CD4-positive, CD25-positive, alpha-beta regulatory T cell (primary cell): Measurements from ENCODE around the gene PRKAA1. TPM values are rescaled to one million over a fixed set of nuclear protein-coding genes. Genes with fewer than 3 reads are reported as not detected.
"Not testable (repeated sequence)": the region's sequence is repeated elsewhere in the genome, so short reads cannot be mapped to it uniquely, and the experiment has no call there.

Source experiments
- ATAC-seq, 2 donors: fragments of 150-1000 bp; cut with Tn5 transposase; one replicate each; pipeline ENCODE4 v1.10.0; 2021; ENCODE audit warnings: low read depth in 2 of 2, moderate number of reproducible peaks in 2 of 2, moderate library complexity in 1 of 2
- DNase-seq, 3 donors: peaks; one replicate each; pipeline versions ENCODE4 v3.0.0 to v3.0.0-alpha.2; 2012 to 2022; ENCODE audit warnings: mixed read lengths in 1 of 3
- H3K27ac ChIP-seq: one replicate; pipeline ENCODE4 v1.7.0; 2013; ENCODE audit warnings: mild to moderate bottlenecking, low read length; ENCODE audit not compliant: insufficient read depth, poor library complexity, severe bottlenecking
- H3K27me3 ChIP-seq: one replicate; pipeline ENCODE4 v1.7.0; 2013; ENCODE audit warnings: low read length; ENCODE audit not compliant: control insufficient read depth, insufficient read depth
- H3K36me3 ChIP-seq: one replicate; pipeline ENCODE4 v1.7.0; 2013; ENCODE audit warnings: mild to moderate bottlenecking, low read length, moderate library complexity; ENCODE audit not compliant: control insufficient read depth, insufficient read depth
- H3K4me1 ChIP-seq: 2 replicates; pipeline ENCODE4 v1.7.0; 2013; ENCODE audit warnings: mild to moderate bottlenecking, low read length; ENCODE audit not compliant: insufficient read depth, control insufficient read depth, poor library complexity, severe bottlenecking
- H3K4me3 ChIP-seq: one replicate; pipeline ENCODE4 v1.7.0; 2013; ENCODE audit warnings: low read depth, mild to moderate bottlenecking, low read length, moderate library complexity
- H3K9me3 ChIP-seq, 2 experiments: 1 replicate in 1 of 2; 2 replicates in 1 of 2; pipeline ENCODE4 v1.7.0; 2013; ENCODE audit warnings: low read length in 2 of 2, mild to moderate bottlenecking in 1 of 2, moderate library complexity in 1 of 2; ENCODE audit not compliant: control insufficient read depth in 2 of 2
- H3K27ac Mint-ChIP-seq, 3 donors: one replicate each; pipeline ENCODE4 v1.8.0; 2020 to 2022; ENCODE audit warnings: mild to moderate bottlenecking in 3 of 3, mixed read lengths in 3 of 3, moderate library complexity in 2 of 3
- H3K27me3 Mint-ChIP-seq: one replicate; pipeline ENCODE4 v1.8.0; 2022; ENCODE audit warnings: mild to moderate bottlenecking, mixed read lengths
- H3K36me3 Mint-ChIP-seq: one replicate; pipeline ENCODE4 v1.8.0; 2020; ENCODE audit warnings: mixed read lengths
- H3K4me1 Mint-ChIP-seq, 4 donors: one replicate each; pipeline ENCODE4 v1.8.0; 2020 to 2022; ENCODE audit warnings: mixed read lengths in 4 of 4, mild to moderate bottlenecking in 1 of 4
- H3K4me3 Mint-ChIP-seq, 4 donors: one replicate each; pipeline ENCODE4 v1.8.0; 2020 to 2022; ENCODE audit warnings: mild to moderate bottlenecking in 4 of 4, mixed read lengths in 4 of 4, moderate library complexity in 3 of 4
- H3K9me3 Mint-ChIP-seq, 7 donors: one replicate each; pipeline ENCODE4 v1.8.0; 2020 to 2022; ENCODE audit warnings: mixed read lengths in 7 of 7, mild to moderate bottlenecking in 3 of 7, moderate library complexity in 2 of 7
- polyA plus RNA-seq, 4 donors: library from polyadenylated mRNA; unstranded; fragments of 300-500 nt; fragmentation: Illumina TruSeq; gene quantifications; one replicate each; pipeline ENCODE4 v1.2.3, GENCODE V29; 2021
- total RNA-seq: library from RNA; stranded (reverse); gene quantifications from one replicate; pipeline ENCODE4 v1.2.3, GENCODE V29; 2022

Gene PRKAA1
- total and polyA plus RNA-seq, 5 donors from 2014 or later = 34.1 to 102 (median 44.1) TPM

DNA sequence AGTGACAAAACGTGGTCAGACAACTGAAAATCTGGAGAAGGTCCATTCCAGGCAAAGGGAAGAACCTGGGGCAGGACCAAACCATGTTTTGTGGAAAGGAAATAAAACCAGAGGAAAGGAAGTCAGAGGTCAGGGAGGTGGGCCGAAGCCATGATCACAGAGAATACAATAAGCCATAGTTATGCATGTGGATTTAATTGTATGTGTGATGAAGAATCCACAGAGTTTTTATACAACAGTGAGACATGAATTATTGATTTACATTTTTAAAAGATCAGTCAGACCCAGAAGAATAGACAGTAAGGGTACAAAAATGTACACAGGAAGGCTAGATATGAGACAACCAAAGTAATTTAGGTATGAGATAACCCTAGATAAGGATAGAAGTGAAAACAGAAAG lies 63.2 kb downstream of the PRKAA1 start:
- H3K4me1 Mint-ChIP-seq = peaks cover 18 to 44% (median 26%) of the 10 kb centered on the region in 4 donors

DNA sequence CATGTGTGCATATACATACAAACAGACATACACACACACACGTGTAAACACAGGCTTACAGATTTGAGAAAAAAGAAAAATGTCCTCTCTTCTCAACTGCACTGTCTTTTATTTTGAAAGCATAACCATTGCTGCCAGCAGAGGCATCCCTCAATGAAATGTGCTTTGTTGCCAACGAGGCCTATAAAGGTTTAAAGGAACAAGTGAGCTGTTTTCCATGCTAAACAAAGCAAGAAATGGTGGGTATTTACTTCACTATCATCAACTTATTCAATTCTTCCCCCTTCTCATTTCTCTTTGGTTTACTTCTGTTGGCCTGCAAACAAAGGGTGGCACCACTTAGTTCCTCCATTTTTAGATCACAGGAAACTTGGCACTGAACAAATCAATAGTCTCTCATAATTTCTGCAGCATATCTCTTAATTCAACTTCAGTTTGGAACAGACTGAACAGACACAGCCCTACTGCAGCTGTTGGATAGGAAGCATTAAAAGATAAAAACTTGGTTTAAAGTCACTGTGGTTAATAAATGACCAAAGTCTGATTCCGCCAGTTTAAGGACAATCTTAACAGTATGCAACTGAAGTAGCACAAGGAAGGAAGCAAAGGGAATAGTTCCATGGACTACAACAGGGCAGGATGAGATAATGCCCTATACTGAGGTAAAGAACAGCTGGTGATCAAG lies 64.2 kb downstream of the PRKAA1 start:
- Mint-ChIP-seq H3K4me3 (no peak overlapping the region), H3K4me1 (peaks cover 18 to 44% (median 26%) of the 10 kb centered on the region in 4 donors), H3K27me3 (no peaks in the 10 kb centered on the region), H3K36me3 (peaks cover 15% of the 10 kb centered on the region), H3K9me3 (no peaks in the 10 kb centered on the region), H3K27ac (no peak overlapping the region)
- H3K9me3 ChIP-seq = no peaks in the 10 kb centered on the region
- ATAC-seq (no peak), DNase-seq (no peak)
- H3K4me1 ChIP-seq = no peaks in the 10 kb centered on the region
- no peak overlapping the region for H3K4me3 ChIP-seq
- peaks cover 2% of the 10 kb centered on the region for H3K36me3 ChIP-seq
- no peaks in the 10 kb centered on the region for H3K27me3 ChIP-seq
- H3K27ac ChIP-seq = no peak overlapping the region

More for the DNA sequence above, 63.2 kb downstream of the PRKAA1 start:
- no peaks in the 10 kb centered on the region for H3K9me3 ChIP-seq
- H3K4me3 Mint-ChIP-seq = no peak overlapping the region
- H3K4me3 ChIP-seq = no peak overlapping the region
- H3K36me3 Mint-ChIP-seq = peaks cover 21% of the 10 kb centered on the region
- H3K36me3 ChIP-seq = peaks cover 10% of the 10 kb centered on the region
- ATAC-seq (no peak), DNase-seq (no peak)
- no peaks in the 10 kb centered on the region for H3K4me1 ChIP-seq
- H3K9me3 Mint-ChIP-seq = peaks cover 0 to 4% (median 0%) of the 10 kb centered on the region in 7 donors
- no peaks in the 10 kb centered on the region for H3K27me3 ChIP-seq
- no peaks in the 10 kb centered on the region for H3K27me3 Mint-ChIP-seq
- peak overlapping the region in 2 of 3 donors; percentile 17 to 26 for H3K27ac Mint-ChIP-seq
- H3K27ac ChIP-seq = no peak overlapping the region

DNA sequence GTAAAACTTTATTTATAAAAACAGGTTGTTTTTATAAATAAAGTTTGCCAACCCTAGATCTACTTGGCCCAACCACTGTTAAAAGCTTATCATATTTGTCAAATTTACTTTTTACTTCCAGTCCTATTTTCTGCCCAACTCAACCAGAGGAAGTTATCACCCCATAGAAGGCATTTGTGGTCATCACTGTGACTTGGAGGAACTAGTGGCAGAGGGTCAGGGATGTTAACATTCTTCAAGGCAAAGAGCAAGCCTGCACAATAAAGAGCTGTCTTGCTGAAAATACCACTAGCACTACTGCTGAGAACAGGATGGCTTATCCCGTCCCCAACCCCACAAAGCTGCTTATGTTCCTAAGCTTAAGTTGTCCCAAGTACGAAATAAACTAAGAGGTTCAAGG lies 64.7 kb downstream of the PRKAA1 start:
- no peaks in the 10 kb centered on the region for H3K27me3 ChIP-seq
- Mint-ChIP-seq H3K9me3 (no peaks in the 10 kb centered on the region), H3K27me3 (no peaks in the 10 kb centered on the region), H3K36me3 (peaks cover 18% of the 10 kb centered on the region), H3K4me1 (peaks cover 20 to 44% (median 26%) of the 10 kb centered on the region in 4 donors), H3K4me3 (no peak overlapping the region), H3K27ac (no peak overlapping the region)
- no peak overlapping the region for H3K27ac ChIP-seq
- H3K9me3 ChIP-seq = no peaks in the 10 kb centered on the region
- no peaks in the 10 kb centered on the region for H3K4me1 ChIP-seq
- no peak overlapping the region for H3K4me3 ChIP-seq
- peaks cover 2% of the 10 kb centered on the region for H3K36me3 ChIP-seq
- DNase-seq (no peak), ATAC-seq (no peak)

DNA sequence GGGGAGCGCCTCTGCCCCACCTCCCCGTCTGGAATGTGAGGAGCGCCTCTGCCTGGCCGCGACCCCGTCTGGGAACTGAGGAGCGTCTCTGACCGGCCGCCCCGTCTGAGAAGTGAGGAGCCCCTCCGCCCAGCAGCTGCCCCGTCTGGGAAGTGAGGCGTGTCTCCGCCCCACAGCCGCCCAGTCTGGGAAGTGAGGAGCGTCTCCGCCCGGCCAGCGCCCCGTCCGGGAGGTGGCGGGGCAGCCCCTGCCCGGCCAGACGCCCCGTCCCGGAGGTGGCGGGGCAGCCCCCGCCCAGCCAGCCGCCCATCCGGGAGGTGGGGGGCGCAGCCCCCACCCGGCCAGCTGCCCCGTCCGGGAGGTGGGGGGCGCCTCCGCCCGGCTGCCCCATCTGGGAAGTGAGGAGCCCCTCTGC lies 75.7 kb downstream of the PRKAA1 start:
- not testable (repeated sequence) for H3K4me3 ChIP-seq, H3K4me3 Mint-ChIP-seq, H3K9me3 ChIP-seq, H3K4me1 Mint-ChIP-seq, H3K27me3 Mint-ChIP-seq, H3K9me3 Mint-ChIP-seq, H3K27me3 ChIP-seq, H3K27ac Mint-ChIP-seq, ATAC-seq, H3K27ac ChIP-seq, H3K4me1 ChIP-seq, DNase-seq
- peaks cover 12% of the 10 kb centered on the region for H3K36me3 ChIP-seq
- peaks cover 44% of the 10 kb centered on the region for H3K36me3 Mint-ChIP-seq

DNA sequence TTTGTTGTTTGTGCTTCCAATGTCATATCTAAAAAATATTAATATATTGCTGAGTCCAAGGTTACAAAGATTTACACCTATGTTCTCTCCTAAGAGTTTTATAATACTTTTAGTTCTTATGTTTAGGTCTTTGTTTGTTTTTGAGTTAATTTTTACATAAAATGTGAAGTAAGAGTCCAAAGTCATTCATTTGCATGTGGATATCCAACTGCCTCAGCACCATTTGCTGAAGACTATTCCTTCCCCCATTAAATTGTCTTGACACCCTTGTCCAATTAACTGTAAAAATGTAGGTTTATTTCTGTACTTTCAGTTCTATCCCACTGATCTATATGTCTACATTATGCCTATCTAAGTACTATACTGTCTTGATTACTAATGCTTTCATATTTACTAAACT lies 78.1 kb downstream of the PRKAA1 start:
- Histone ChIP-seq H3K9me3 (no peaks in the 10 kb centered on the region), H3K27ac (no peak overlapping the region), H3K36me3 (peaks cover 7% of the 10 kb centered on the region), H3K27me3 (no peaks in the 10 kb centered on the region), H3K4me1 (no peaks in the 10 kb centered on the region), H3K4me3 (no peak overlapping the region)
- Mint-ChIP-seq H3K27ac (no peak overlapping the region), H3K4me3 (no peak overlapping the region), H3K27me3 (no peaks in the 10 kb centered on the region), H3K36me3 (peaks cover 40% of the 10 kb centered on the region), H3K9me3 (peaks cover 0 to 8% (median 0%) of the 10 kb centered on the region in 7 donors), H3K4me1 (peaks cover 4 to 16% (median 8%) of the 10 kb centered on the region in 4 donors)
- no peak for ATAC-seq
- DNase-seq = no peak

DNA sequence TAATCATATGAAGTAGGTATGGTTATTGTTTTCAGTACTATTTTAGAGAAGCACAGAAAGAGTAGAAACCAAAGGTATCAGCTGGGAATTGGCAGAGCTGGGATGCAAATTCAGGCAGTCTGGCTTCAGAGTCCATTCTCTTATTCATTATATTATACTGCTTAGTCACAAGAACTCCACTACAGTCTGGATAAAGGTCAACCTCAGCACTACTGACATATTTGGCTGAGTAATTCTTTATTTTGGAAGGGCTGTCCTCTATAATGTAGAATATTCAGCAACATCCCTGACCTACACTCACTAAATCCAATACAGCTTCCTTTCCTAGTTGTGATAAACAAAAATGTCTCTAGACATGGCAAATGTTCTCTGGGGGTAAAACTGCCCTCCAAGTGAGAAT lies 80.9 kb downstream of the PRKAA1 start:
- no peak for ATAC-seq
- no peaks in the 10 kb centered on the region for H3K27me3 Mint-ChIP-seq
- H3K36me3 Mint-ChIP-seq = peaks cover 35% of the 10 kb centered on the region
- H3K9me3 Mint-ChIP-seq = peaks cover 0 to 8% (median 0%) of the 10 kb centered on the region in 7 donors
- Histone ChIP-seq H3K9me3 (no peaks in the 10 kb centered on the region), H3K27ac (no peak overlapping the region), H3K36me3 (peaks cover 8% of the 10 kb centered on the region), H3K27me3 (no peaks in the 10 kb centered on the region), H3K4me1 (no peaks in the 10 kb centered on the region), H3K4me3 (no peak overlapping the region)
- DNase-seq = no peak
- peaks cover 4 to 15% (median 9%) of the 10 kb centered on the region in 4 donors for H3K4me1 Mint-ChIP-seq
- H3K27ac Mint-ChIP-seq = no peak overlapping the region
- H3K4me3 Mint-ChIP-seq = no peak overlapping the region

DNA sequence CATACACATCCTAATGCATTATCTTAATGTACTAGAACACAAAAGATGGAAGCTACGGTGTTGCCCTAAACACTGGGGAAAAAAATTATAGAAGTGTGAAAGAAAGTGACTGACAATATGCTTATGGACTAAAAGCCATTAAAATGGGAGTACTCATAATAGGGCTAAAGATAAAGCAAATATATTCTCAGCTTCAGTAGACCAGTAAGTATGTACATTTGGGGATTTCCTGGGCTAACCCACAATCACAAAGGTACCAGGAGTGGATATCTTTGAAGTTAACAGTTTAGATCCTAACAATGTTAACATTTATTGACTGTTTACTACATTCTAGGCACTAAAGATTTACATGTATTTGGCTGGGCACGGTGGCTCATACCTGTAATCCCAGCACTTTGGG lies 81.6 kb downstream of the PRKAA1 start:
- DNase-seq = no peak
- no peaks in the 10 kb centered on the region for H3K27me3 Mint-ChIP-seq
- no peak overlapping the region for H3K27ac ChIP-seq
- H3K4me3 ChIP-seq = no peak overlapping the region
- peaks cover 8% of the 10 kb centered on the region for H3K36me3 ChIP-seq
- no peak overlapping the region for H3K27ac Mint-ChIP-seq
- peaks cover 3 to 16% (median 10%) of the 10 kb centered on the region in 4 donors for H3K4me1 Mint-ChIP-seq
- H3K9me3 ChIP-seq = no peaks in the 10 kb centered on the region
- H3K36me3 Mint-ChIP-seq = peaks cover 32% of the 10 kb centered on the region
- no peak for ATAC-seq
- H3K9me3 Mint-ChIP-seq = peaks cover 0 to 7% (median 0%) of the 10 kb centered on the region in 7 donors
- no peak overlapping the region for H3K4me3 Mint-ChIP-seq
- H3K4me1 ChIP-seq = no peaks in the 10 kb centered on the region
- H3K27me3 ChIP-seq = no peaks in the 10 kb centered on the region

DNA sequence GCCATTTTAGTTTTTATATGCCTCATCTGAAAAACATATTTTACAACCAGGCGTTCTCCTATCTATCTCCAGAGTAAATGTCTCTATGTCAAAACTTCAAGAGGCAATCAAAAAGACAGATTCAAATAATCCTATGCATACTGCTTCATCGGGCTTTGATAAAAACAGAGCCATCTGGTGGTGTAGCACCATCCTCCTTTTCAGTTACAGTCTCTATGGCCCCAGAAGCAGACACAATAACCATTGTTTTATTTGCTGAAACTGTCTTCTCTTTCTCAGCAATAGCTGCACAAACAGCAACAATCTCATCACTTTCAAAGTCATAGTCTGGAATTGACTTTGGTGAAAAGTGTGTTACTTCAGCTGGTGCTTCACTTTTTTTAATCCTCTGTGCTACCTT lies 82.2 kb downstream of the PRKAA1 start:
- Histone ChIP-seq H3K27ac (no peak overlapping the region), H3K27me3 (no peaks in the 10 kb centered on the region), H3K4me3 (no peak overlapping the region), H3K36me3 (peaks cover 8% of the 10 kb centered on the region), H3K4me1 (no peaks in the 10 kb centered on the region), H3K9me3 (no peaks in the 10 kb centered on the region)
- Mint-ChIP-seq H3K27me3 (no peaks in the 10 kb centered on the region), H3K36me3 (peaks cover 28% of the 10 kb centered on the region), H3K4me1 (peaks cover 1 to 16% (median 10%) of the 10 kb centered on the region in 4 donors), H3K9me3 (peaks cover 0 to 1% (median 0%) of the 10 kb centered on the region in 7 donors), H3K4me3 (no peak overlapping the region), H3K27ac (peak overlapping the region in 1 of 3 donors; percentile 21)
- no peak for ATAC-seq
- DNase-seq = peak in 1 of 3 donors; percentile 27
